ENCODE results near the gene GMPPB. TPM values are rescaled to one million over a fixed set of nuclear protein-coding genes. Genes with fewer than 3 reads are reported as not detected.
A peak's percentile ranks its signal among the peaks of the same experiment; 100 is the strongest.

Gene GMPPB
- polyA plus RNA-seq, 3 donors, result 14.7 to 17.6 (median 17.6) TPM

DNA sequence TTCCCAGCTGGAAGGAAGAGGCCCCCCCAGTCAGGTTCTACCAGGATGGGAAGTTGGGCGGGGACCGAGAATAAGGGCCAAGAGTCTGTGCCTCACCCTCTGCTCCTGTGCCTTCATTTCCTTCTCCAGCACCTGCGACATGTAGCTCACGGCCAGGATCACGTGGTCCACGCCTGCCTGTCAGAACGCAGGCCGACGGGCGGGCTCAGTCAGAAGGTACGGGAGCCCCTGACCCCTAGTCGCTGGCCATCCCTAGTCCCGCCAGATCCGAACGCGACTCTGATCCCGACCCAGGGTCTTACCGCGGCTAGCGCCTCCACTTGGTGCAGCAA lies 489 bp downstream of the GMPPB start:
- intact Hi-C loops (cut with micrococcal nuclease), result loop anchor here (5.0 to 10.0 kb wide), 3 partner anchors 48 to 64 kb away; partner anchors contain the start of genes APEH (in 2 of the 2) and IP6K1 (in 2 of the 2)

DNA sequence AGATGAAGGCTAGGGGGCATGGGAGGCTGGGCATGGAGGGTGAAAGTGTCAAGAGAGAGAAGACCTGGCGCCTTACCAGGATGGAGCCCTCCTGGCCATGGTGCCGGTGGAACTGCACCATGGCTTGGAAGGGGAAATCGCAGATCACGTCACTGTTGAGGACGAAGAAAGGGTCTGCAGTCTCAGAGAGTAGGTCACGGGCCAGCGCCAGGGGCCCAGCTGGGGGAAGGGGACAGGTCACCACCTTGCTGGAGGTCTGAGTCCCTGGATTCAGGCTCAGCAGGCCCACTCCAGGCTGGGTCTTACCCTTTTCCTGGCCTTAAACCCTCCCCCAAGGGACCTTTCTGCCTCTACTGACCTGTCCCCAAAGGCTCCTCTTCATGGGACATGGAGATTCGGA lies 855 bp downstream of the GMPPB start:
- peak overlapping the region; percentile 91 for H3K9ac ChIP-seq (ENCODE audit: insufficient read depth, low read length, poor library complexity, severe bottlenecking)
- Mint-ChIP-seq H3K27me3 (ENCODE audit: low read depth in 3 of 3) (peaks cover 7% of the 10 kb centered on the region in 3 donors), H3K36me3 (peaks cover 33 to 48% of the 10 kb centered on the region in 2 donors), H3K27ac (peak overlapping the region; percentile 92 to 97 (median 95)), H3K4me3 (peak overlapping the region; percentile 87 to 95), H3K4me1 (peaks cover 38% of the 10 kb centered on the region), H3K9me3 (peaks cover 0 to 5% (median 0%) of the 10 kb centered on the region in 7 donors)
- intact Hi-C loops (cut with micrococcal nuclease), result loop anchor here (5.0 to 10.0 kb wide), 3 partner anchors 48 to 64 kb away; partner anchors contain the start of genes APEH (in 2 of the 2) and IP6K1 (in 2 of the 2)
- H3K4me3 ChIP-seq (replicated peaks in 1 of 3; ENCODE audit: low read depth in 2 of 3, low read length in 3 of 3), result peak overlapping the region; percentile 82 to 88 (median 82)
- DNase-seq, result no peak
- H4K20me1 ChIP-seq (ENCODE audit: insufficient read depth, low read length), result peaks cover 29% of the 10 kb centered on the region
- peaks cover 22% of the 10 kb centered on the region for H3K79me2 ChIP-seq (ENCODE audit: insufficient read depth, low read length)
- H3K27me3 ChIP-seq (ENCODE audit: control insufficient read depth in 2 of 2, insufficient read depth in 2 of 2, low read length in 2 of 2), result peaks cover 0 to 7% of the 10 kb centered on the region in 2 donors
- H2AFZ ChIP-seq (ENCODE audit: insufficient read depth, low read depth, low read length, poor library complexity, severe bottlenecking), result peak overlapping the region; percentile 92
- TF ChIP-seq, protein P1, sequence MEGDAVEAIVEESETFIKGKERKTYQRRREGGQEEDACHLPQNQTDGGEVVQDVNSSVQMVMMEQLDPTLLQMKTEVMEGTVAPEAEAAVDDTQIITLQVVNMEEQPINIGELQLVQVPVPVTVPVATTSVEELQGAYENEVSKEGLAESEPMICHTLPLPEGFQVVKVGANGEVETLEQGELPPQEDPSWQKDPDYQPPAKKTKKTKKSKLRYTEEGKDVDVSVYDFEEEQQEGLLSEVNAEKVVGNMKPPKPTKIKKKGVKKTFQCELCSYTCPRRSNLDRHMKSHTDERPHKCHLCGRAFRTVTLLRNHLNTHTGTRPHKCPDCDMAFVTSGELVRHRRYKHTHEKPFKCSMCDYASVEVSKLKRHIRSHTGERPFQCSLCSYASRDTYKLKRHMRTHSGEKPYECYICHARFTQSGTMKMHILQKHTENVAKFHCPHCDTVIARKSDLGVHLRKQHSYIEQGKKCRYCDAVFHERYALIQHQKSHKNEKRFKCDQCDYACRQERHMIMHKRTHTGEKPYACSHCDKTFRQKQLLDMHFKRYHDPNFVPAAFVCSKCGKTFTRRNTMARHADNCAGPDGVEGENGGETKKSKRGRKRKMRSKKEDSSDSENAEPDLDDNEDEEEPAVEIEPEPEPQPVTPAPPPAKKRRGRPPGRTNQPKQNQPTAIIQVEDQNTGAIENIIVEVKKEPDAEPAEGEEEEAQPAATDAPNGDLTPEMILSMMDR (IDR thresholded peaks at IDR 0.05), result no peak
- H3K4me1 ChIP-seq (ENCODE audit: control insufficient read depth in 1 of 2, insufficient read depth in 2 of 2, low read length in 2 of 2), result peaks cover 32 to 43% of the 10 kb centered on the region in 2 donors
- H3K9me3 ChIP-seq (replicated peaks in 1 of 2; ENCODE audit: control insufficient read depth in 1 of 2, insufficient read depth in 1 of 2, low read length in 2 of 2), result no peaks in the 10 kb centered on the region
- WGBS (ENCODE audit: insufficient coverage), result 96% methylated on average over 7 of the region's 8 CpGs
- H3K27ac ChIP-seq (ENCODE audit: low read depth in 1 of 2, low read length in 2 of 2), result peak overlapping the region; percentile 62 to 97
- peak overlapping the region; percentile 93 for H3K4me2 ChIP-seq (replicated peaks; ENCODE audit: extremely low read depth, low read length, poor library complexity, severe bottlenecking)
- peaks cover 32 to 49% of the 10 kb centered on the region in 2 donors for H3K36me3 ChIP-seq (replicated peaks in 1 of 2; ENCODE audit: control insufficient read depth in 1 of 2, insufficient read depth in 2 of 2, low read length in 2 of 2)

More for the DNA sequence above, 489 bp downstream of the GMPPB start:
- H3K4me1 Mint-ChIP-seq, result peaks cover 36% of the 10 kb centered on the region
- peaks cover 4 to 7% (median 7%) of the 10 kb centered on the region in 3 donors for H3K27me3 Mint-ChIP-seq (ENCODE audit: low read depth in 3 of 3)
- H4K20me1 ChIP-seq (ENCODE audit: insufficient read depth, low read length), result peaks cover 26% of the 10 kb centered on the region
- peak overlapping the region; percentile 82 to 88 (median 82) for H3K4me3 ChIP-seq (replicated peaks in 1 of 3; ENCODE audit: low read depth in 2 of 3, low read length in 3 of 3)
- peaks cover 0 to 7% of the 10 kb centered on the region in 2 donors for H3K27me3 ChIP-seq (ENCODE audit: control insufficient read depth in 2 of 2, insufficient read depth in 2 of 2, low read length in 2 of 2)
- H3K27ac Mint-ChIP-seq, result peak overlapping the region; percentile 92 to 97 (median 95)
- H3K9me3 Mint-ChIP-seq, result peaks cover 0 to 5% (median 0%) of the 10 kb centered on the region in 7 donors
- H3K4me1 ChIP-seq (ENCODE audit: control insufficient read depth in 1 of 2, insufficient read depth in 2 of 2, low read length in 2 of 2), result peaks cover 32 to 43% of the 10 kb centered on the region in 2 donors
- peak; percentile 28 to 64 (median 33) for DNase-seq
- TF ChIP-seq, protein P1 (IDR thresholded peaks at IDR 0.05), result no peak
- H3K79me2 ChIP-seq (ENCODE audit: insufficient read depth, low read length), result peaks cover 22% of the 10 kb centered on the region
- peaks cover 36 to 52% of the 10 kb centered on the region in 2 donors for H3K36me3 Mint-ChIP-seq
- 0% methylated on average over 20 of the region's 20 CpGs for WGBS (ENCODE audit: insufficient coverage)
- no peaks in the 10 kb centered on the region for H3K9me3 ChIP-seq (replicated peaks in 1 of 2; ENCODE audit: control insufficient read depth in 1 of 2, insufficient read depth in 1 of 2, low read length in 2 of 2)
- peak overlapping the region; percentile 87 to 95 for H3K4me3 Mint-ChIP-seq
- peak overlapping the region; percentile 92 for H2AFZ ChIP-seq (ENCODE audit: insufficient read depth, low read depth, low read length, poor library complexity, severe bottlenecking)
- H3K27ac ChIP-seq (ENCODE audit: low read depth in 1 of 2, low read length in 2 of 2), result peak overlapping the region; percentile 62 to 97
- peaks cover 36 to 52% of the 10 kb centered on the region in 2 donors for H3K36me3 ChIP-seq (replicated peaks in 1 of 2; ENCODE audit: control insufficient read depth in 1 of 2, insufficient read depth in 2 of 2, low read length in 2 of 2)
- peak overlapping the region; percentile 93 for H3K4me2 ChIP-seq (replicated peaks; ENCODE audit: extremely low read depth, low read length, poor library complexity, severe bottlenecking)
- H3K9ac ChIP-seq (ENCODE audit: insufficient read depth, low read length, poor library complexity, severe bottlenecking), result peak overlapping the region; percentile 91

Data from CD14-positive monocyte (primary cell).